Loucy (cell line): ENCODE results near the gene SLC16A5.

Experiments
- H2AFZ ChIP-seq: fragments of 200-600 bp; sonication (generic); 2 replicates; pipeline ENCODE4 v1.6.0; 2016; ENCODE audit warnings: antibody characterized with exemption, mild to moderate bottlenecking, low read length, moderate library complexity
- H3F3A ChIP-seq: fragments of 200-600 bp; 2 replicates; pipeline ENCODE4 v1.6.0; 2016; ENCODE audit warnings: antibody characterized with exemption, low read depth, mild to moderate bottlenecking
- H3K27me3 ChIP-seq: fragments of 200-600 bp; sonication (generic); 2 replicates; pipeline ENCODE4 v1.6.1; 2014; ENCODE audit warnings: low read length, mild to moderate bottlenecking; ENCODE audit not compliant: insufficient read depth, poor library complexity, severe bottlenecking
- H3K36me3 ChIP-seq: fragments of 200-600 bp; sonication (generic); 2 replicates; pipeline ENCODE4 v1.6.1; 2016; ENCODE audit warnings: low read length; ENCODE audit not compliant: insufficient read depth
- H3K4me1 ChIP-seq: fragments of 200-600 bp; sonication (generic); 2 replicates; pipeline ENCODE4 v1.5.1; 2014; ENCODE audit warnings: low read length, mild to moderate bottlenecking; ENCODE audit not compliant: insufficient read depth, poor library complexity, severe bottlenecking
- H3K4me2 ChIP-seq: fragments of 200-600 bp; sonication (generic); 2 replicates; pipeline ENCODE4 v1.6.0; 2014; ENCODE audit warnings: antibody characterized with exemption, low read length, low read depth, mild to moderate bottlenecking; ENCODE audit not compliant: poor library complexity, severe bottlenecking
- H3K4me3 ChIP-seq: fragments of 200-600 bp; sonication (generic); 2 replicates; pipeline ENCODE4 v1.5.1; 2014; ENCODE audit warnings: low read length, mild to moderate bottlenecking, mixed read lengths; ENCODE audit not compliant: poor library complexity, severe bottlenecking
- H3K79me2 ChIP-seq: fragments of 200-600 bp; sonication (generic); 2 replicates; pipeline ENCODE4 v1.6.1; 2014; ENCODE audit warnings: low read length; ENCODE audit not compliant: insufficient read depth
- H3K9ac ChIP-seq: fragments of 200-600 bp; sonication (generic); 2 replicates; pipeline ENCODE4 v1.6.0; 2014; ENCODE audit warnings: mild to moderate bottlenecking, low read depth, low read length, moderate library complexity; ENCODE audit not compliant: poor library complexity, severe bottlenecking
- H3K9me2 ChIP-seq: fragments of 200-600 bp; sonication (generic); replicated peaks from 2 replicates; pipeline ENCODE4 v1.6.1; 2016; ENCODE audit warnings: low read depth, low read length, mixed read lengths
- H3K9me3 ChIP-seq: fragments of 200-600 bp; sonication (generic); 2 replicates; pipeline ENCODE4 v1.6.1; 2014; ENCODE audit warnings: mild to moderate bottlenecking, antibody characterized with exemption, low read length, low read depth; ENCODE audit not compliant: insufficient read depth
- H4K20me1 ChIP-seq: fragments of 200-600 bp; sonication (generic); 2 replicates; pipeline ENCODE4 v1.6.0; 2014; ENCODE audit warnings: antibody characterized with exemption, low read length, mild to moderate bottlenecking; ENCODE audit not compliant: insufficient read depth, poor library complexity, severe bottlenecking
- CTCF ChIP-seq: fragments of 200-600 bp; sonication (generic); conservative IDR thresholded peaks from 2 replicates; pipeline ENCODE4 v1.5.1; 2014; ENCODE audit warnings: mild to moderate bottlenecking, antibody characterized with exemption, low read length
- EZH2phosphoT487 ChIP-seq: fragments of 200-600 bp; IDR thresholded peaks from 2 replicates; pipeline ENCODE4 v1.6.1; 2018; ENCODE audit warnings: antibody characterized with exemption, mild to moderate bottlenecking, moderate library complexity, borderline replicate concordance

The SLC16A5 gene

GRCh38 chr17:75155191-75155601, 67.4 kb downstream of the SLC16A5 start:
- H3K79me2 ChIP-seq = peaks cover 41% of the 10 kb centered on the region
- H3F3A ChIP-seq = no peaks in the 10 kb centered on the region
- H3K4me3 ChIP-seq = peak overlapping the region; percentile 92
- peak overlapping the region; percentile 54 for H3K9ac ChIP-seq
- peak overlapping the region; percentile 49; the same call in 1 of the 2 replicates for H2AFZ ChIP-seq
- H3K4me2 ChIP-seq = peak overlapping the region; percentile 75
- H4K20me1 ChIP-seq = peaks cover 34% of the 10 kb centered on the region
- TF ChIP-seq CTCF = no peak
- no peak for TF ChIP-seq EZH2phosphoT487
- no peaks in the 10 kb centered on the region for H3K9me2 ChIP-seq
- H3K36me3 ChIP-seq = no peaks in the 10 kb centered on the region
- H3K9me3 ChIP-seq = no peaks in the 10 kb centered on the region
- no peaks in the 10 kb centered on the region for H3K27me3 ChIP-seq
- H3K4me1 ChIP-seq = peaks cover 24% of the 10 kb centered on the region
